ENCODE measurements around the gene THRSP. TPM values are rescaled to one million over a fixed set of nuclear protein-coding genes. Genes with fewer than 3 reads are reported as not detected.
"Not testable (repeated sequence)": the region's sequence is repeated elsewhere in the genome, so short reads cannot be mapped to it uniquely, and the experiment has no call there.

The THRSP gene
- total RNA-seq, 1 experiment from 2014 or later, result not detected

- no peaks in the 10 kb centered on the region for H3K27me3 ChIP-seq (ENCODE audit: low read length)
- no peaks in the 10 kb centered on the region for H3K9me2 ChIP-seq (replicated peaks; ENCODE audit: insufficient read depth, low read length)
- no peak overlapping the region for H3K4me2 ChIP-seq (ENCODE audit: low read depth, low read length, poor library complexity, severe bottlenecking)
- H3K4me3 ChIP-seq (ENCODE audit: low read length), result no peak overlapping the region
- no peaks in the 10 kb centered on the region for H3K36me3 ChIP-seq (ENCODE audit: insufficient read depth, low read length)
- peaks cover 25% of the 10 kb centered on the region for H3K79me2 ChIP-seq (ENCODE audit: low read length)
- H3K27ac ChIP-seq (ENCODE audit: low read length), result no peak overlapping the region
- H3K9ac ChIP-seq (ENCODE audit: low read length), result no peak overlapping the region
- no peaks in the 10 kb centered on the region for H3K9me3 ChIP-seq (ENCODE audit: low read length)
- no peak overlapping the region for H2AFZ ChIP-seq (ENCODE audit: low read length)
- peaks cover 31% of the 10 kb centered on the region for H3K4me1 ChIP-seq (ENCODE audit: low read length)
- H4K20me1 ChIP-seq (ENCODE audit: insufficient read depth, low read depth, low read length), result peaks cover 6% of the 10 kb centered on the region
- no peak for DNase-seq
Observed at GRCh38 chr11:78082146-78082545, 18.5 kb downstream of the THRSP start.

GRCh38 chr11:78083021-78083420 lies 19.4 kb downstream of the THRSP start:
- no peak overlapping the region for H3K9ac ChIP-seq (ENCODE audit: low read length)
- peaks cover 16% of the 10 kb centered on the region for H3K79me2 ChIP-seq (ENCODE audit: low read length)
- H3K9me3 ChIP-seq (ENCODE audit: low read length), result no peaks in the 10 kb centered on the region
- H3K27me3 ChIP-seq (ENCODE audit: low read length), result no peaks in the 10 kb centered on the region
- no peak overlapping the region for H2AFZ ChIP-seq (ENCODE audit: low read length)
- H3K36me3 ChIP-seq (ENCODE audit: insufficient read depth, low read length), result no peaks in the 10 kb centered on the region
- peaks cover 6% of the 10 kb centered on the region; the same call in 1 of the 2 replicates for H4K20me1 ChIP-seq (ENCODE audit: insufficient read depth, low read depth, low read length)
- H3K27ac ChIP-seq (ENCODE audit: low read length), result no peak overlapping the region
- H3K4me2 ChIP-seq (ENCODE audit: low read depth, low read length, poor library complexity, severe bottlenecking), result no peak overlapping the region
- H3K4me1 ChIP-seq (ENCODE audit: low read length), result peaks cover 22% of the 10 kb centered on the region
- no peak for DNase-seq
- no peak overlapping the region for H3K4me3 ChIP-seq (ENCODE audit: low read length)
- H3K9me2 ChIP-seq (replicated peaks; ENCODE audit: insufficient read depth, low read length), result no peaks in the 10 kb centered on the region

GRCh38 chr11:78084506-78084905 lies 20.8 kb downstream of the THRSP start:
- not testable (repeated sequence) for H3K4me2 ChIP-seq (ENCODE audit: low read depth, low read length, poor library complexity, severe bottlenecking); H3K4me3 ChIP-seq (ENCODE audit: low read length); H4K20me1 ChIP-seq (ENCODE audit: insufficient read depth, low read depth, low read length); DNase-seq; H3K9me3 ChIP-seq (ENCODE audit: low read length); H3K9me2 ChIP-seq (replicated peaks; ENCODE audit: insufficient read depth, low read length); H3K9ac ChIP-seq (ENCODE audit: low read length); H2AFZ ChIP-seq (ENCODE audit: low read length); H3K27me3 ChIP-seq (ENCODE audit: low read length); H3K36me3 ChIP-seq (ENCODE audit: insufficient read depth, low read length); H3K79me2 ChIP-seq (ENCODE audit: low read length); H3K27ac ChIP-seq (ENCODE audit: low read length)
- peaks cover 16% of the 10 kb centered on the region for H3K4me1 ChIP-seq (ENCODE audit: low read length)

GRCh38 chr11:78085972-78086371 lies 22.3 kb downstream of the THRSP start:
- Histone ChIP-seq H3K4me2 (ENCODE audit: low read depth, low read length, poor library complexity, severe bottlenecking) (no peak overlapping the region), H3K79me2 (ENCODE audit: low read length) (no peaks in the 10 kb centered on the region)
- no peak for DNase-seq

GRCh38 chr11:78086521-78087074 lies 22.9 kb downstream of the THRSP start:
- H3K4me1 ChIP-seq (ENCODE audit: low read length), result peaks cover 11% of the 10 kb centered on the region
- H3K4me3 ChIP-seq (ENCODE audit: low read length), result not testable (repeated sequence)

More at GRCh38 chr11:78085972-78086371, 22.3 kb downstream of the THRSP start:
- no peak overlapping the region for H3K9ac ChIP-seq (ENCODE audit: low read length)
- no peak overlapping the region for H3K27ac ChIP-seq (ENCODE audit: low read length)
- H3K36me3 ChIP-seq (ENCODE audit: insufficient read depth, low read length), result no peaks in the 10 kb centered on the region
- no peak overlapping the region for H2AFZ ChIP-seq (ENCODE audit: low read length)
- H4K20me1 ChIP-seq (ENCODE audit: insufficient read depth, low read depth, low read length), result no peaks in the 10 kb centered on the region
- H3K9me3 ChIP-seq (ENCODE audit: low read length), result no peaks in the 10 kb centered on the region
- no peaks in the 10 kb centered on the region for H3K27me3 ChIP-seq (ENCODE audit: low read length)
- peaks cover 11% of the 10 kb centered on the region for H3K4me1 ChIP-seq (ENCODE audit: low read length)
- no peak overlapping the region for H3K4me3 ChIP-seq (ENCODE audit: low read length)
- no peaks in the 10 kb centered on the region for H3K9me2 ChIP-seq (replicated peaks; ENCODE audit: insufficient read depth, low read length)

GRCh38 chr11:78094250-78094649 lies 30.6 kb downstream of the THRSP start:
- Histone ChIP-seq H2AFZ (ENCODE audit: low read length) (no peak overlapping the region), H3K27me3 (ENCODE audit: low read length) (no peaks in the 10 kb centered on the region), H3K9ac (ENCODE audit: low read length) (no peak overlapping the region), H3K4me2 (ENCODE audit: low read depth, low read length, poor library complexity, severe bottlenecking) (no peak overlapping the region), H3K79me2 (ENCODE audit: low read length) (no peaks in the 10 kb centered on the region), H3K27ac (ENCODE audit: low read length) (no peak overlapping the region), H3K4me1 (ENCODE audit: low read length) (no peaks in the 10 kb centered on the region), H3K4me3 (ENCODE audit: low read length) (no peak overlapping the region), H4K20me1 (ENCODE audit: insufficient read depth, low read depth, low read length) (no peaks in the 10 kb centered on the region), H3K36me3 (ENCODE audit: insufficient read depth, low read length) (peaks cover 1% of the 10 kb centered on the region; the same call in 1 of the 2 replicates), H3K9me3 (ENCODE audit: low read length) (no peaks in the 10 kb centered on the region), H3K9me2 (replicated peaks; ENCODE audit: insufficient read depth, low read length) (no peaks in the 10 kb centered on the region)
- no peak for DNase-seq

More at GRCh38 chr11:78086521-78087074, 22.9 kb downstream of the THRSP start:
- H3K9ac ChIP-seq (ENCODE audit: low read length); H3K79me2 ChIP-seq (ENCODE audit: low read length); H4K20me1 ChIP-seq (ENCODE audit: insufficient read depth, low read depth, low read length); H3K9me2 ChIP-seq (replicated peaks; ENCODE audit: insufficient read depth, low read length); H3K4me2 ChIP-seq (ENCODE audit: low read depth, low read length, poor library complexity, severe bottlenecking); H3K27ac ChIP-seq (ENCODE audit: low read length); DNase-seq; H3K27me3 ChIP-seq (ENCODE audit: low read length); H3K36me3 ChIP-seq (ENCODE audit: insufficient read depth, low read length); H3K9me3 ChIP-seq (ENCODE audit: low read length); H2AFZ ChIP-seq (ENCODE audit: low read length): not testable (repeated sequence)

GRCh38 chr11:78097666-78098385 lies 34.2 kb downstream of the THRSP start:
- H3K4me1 ChIP-seq (ENCODE audit: low read length), result no peaks in the 10 kb centered on the region
- no peak overlapping the region for H3K27ac ChIP-seq (ENCODE audit: low read length)
- no peaks in the 10 kb centered on the region for H3K9me2 ChIP-seq (replicated peaks; ENCODE audit: insufficient read depth, low read length)
- no peaks in the 10 kb centered on the region for H3K27me3 ChIP-seq (ENCODE audit: low read length)
- H4K20me1 ChIP-seq (ENCODE audit: insufficient read depth, low read depth, low read length), result no peaks in the 10 kb centered on the region
- DNase-seq, result no peak
- H3K79me2 ChIP-seq (ENCODE audit: low read length), result no peaks in the 10 kb centered on the region
- H2AFZ ChIP-seq (ENCODE audit: low read length), result no peak overlapping the region
- H3K9me3 ChIP-seq (ENCODE audit: low read length), result no peaks in the 10 kb centered on the region
- no peak overlapping the region for H3K4me2 ChIP-seq (ENCODE audit: low read depth, low read length, poor library complexity, severe bottlenecking)
- no peak overlapping the region for H3K9ac ChIP-seq (ENCODE audit: low read length)
- H3K36me3 ChIP-seq (ENCODE audit: insufficient read depth, low read length), result peaks cover 23% of the 10 kb centered on the region
- H3K4me3 ChIP-seq (ENCODE audit: low read length), result no peak overlapping the region

GRCh38 chr11:78099666-78100065 lies 36.0 kb downstream of the THRSP start:
- H2AFZ ChIP-seq (ENCODE audit: low read length), result no peak overlapping the region
- DNase-seq, result no peak
- H3K79me2 ChIP-seq (ENCODE audit: low read length), result no peaks in the 10 kb centered on the region
- H3K4me3 ChIP-seq (ENCODE audit: low read length), result no peak overlapping the region
- no peaks in the 10 kb centered on the region for H3K9me2 ChIP-seq (replicated peaks; ENCODE audit: insufficient read depth, low read length)
- no peak overlapping the region for H3K27ac ChIP-seq (ENCODE audit: low read length)
- no peak overlapping the region for H3K9ac ChIP-seq (ENCODE audit: low read length)
- no peak overlapping the region for H3K4me2 ChIP-seq (ENCODE audit: low read depth, low read length, poor library complexity, severe bottlenecking)
- H3K27me3 ChIP-seq (ENCODE audit: low read length), result no peaks in the 10 kb centered on the region
- H3K9me3 ChIP-seq (ENCODE audit: low read length), result no peaks in the 10 kb centered on the region
- no peaks in the 10 kb centered on the region for H4K20me1 ChIP-seq (ENCODE audit: insufficient read depth, low read depth, low read length)
- H3K36me3 ChIP-seq (ENCODE audit: insufficient read depth, low read length), result peaks cover 31% of the 10 kb centered on the region
- no peaks in the 10 kb centered on the region for H3K4me1 ChIP-seq (ENCODE audit: low read length)

Measured in Karpas-422 (cell line).